Neural cell (in vitro differentiated cells): Measurements from ENCODE around the gene TAB3.

Source experiments
- EP300 ChIP-seq: fragments of 450-650 bp; conservative IDR thresholded peaks from 2 replicates; pipeline ENCODE4 v1.6.1; 2014; ENCODE audit warnings: antibody characterized with exemption, mild to moderate bottlenecking, moderate library complexity; ENCODE audit not compliant: poor library complexity, severe bottlenecking
- EZH2 ChIP-seq: fragments of 200-600, 300-800 bp; shearing (Covaris generic), sonication (generic); IDR thresholded peaks from 2 replicates; pipeline ENCODE4 v1.6.1; 2014; ENCODE audit warnings: antibody characterized with exemption, low read length, borderline replicate concordance, mild to moderate bottlenecking; ENCODE audit not compliant: insufficient read depth, poor library complexity, severe bottlenecking
- POLR2AphosphoS5 ChIP-seq: IDR thresholded peaks from 2 replicates; pipeline ENCODE4 v1.6.1; 2012
- RAD21 ChIP-seq: fragments of 450-650 bp; conservative IDR thresholded peaks from 2 replicates; pipeline ENCODE4 v1.6.1; 2014; ENCODE audit warnings: antibody characterized with exemption, mild to moderate bottlenecking, moderate library complexity
- SMC3 ChIP-seq: fragments of 450-650 bp; conservative IDR thresholded peaks from 2 replicates; pipeline ENCODE4 v1.6.1; 2014; ENCODE audit warnings: antibody characterized with exemption, mild to moderate bottlenecking, moderate library complexity; ENCODE audit not compliant: poor library complexity
- TAF1 ChIP-seq: IDR thresholded peaks from 2 replicates; pipeline ENCODE4 v1.6.1; 2012; ENCODE audit warnings: low read depth
- TF ChIP-seq, protein P1 (sequence below): fragments of 450-650 bp; IDR thresholded peaks from 2 replicates; pipeline ENCODE4 v1.5.1; 2014; ENCODE audit warnings: antibody characterized with exemption, mild to moderate bottlenecking, moderate library complexity; ENCODE audit not compliant: poor library complexity, severe bottlenecking
- TF ChIP-seq, protein P2 (sequence below): IDR thresholded peaks from 2 replicates; pipeline ENCODE4 v1.6.1; 2012; ENCODE audit warnings: borderline replicate concordance

GRCh38 chrX:30870572-30870971 lies 18.5 kb downstream of the TAB3 start:
- TF ChIP-seq, protein P1, sequence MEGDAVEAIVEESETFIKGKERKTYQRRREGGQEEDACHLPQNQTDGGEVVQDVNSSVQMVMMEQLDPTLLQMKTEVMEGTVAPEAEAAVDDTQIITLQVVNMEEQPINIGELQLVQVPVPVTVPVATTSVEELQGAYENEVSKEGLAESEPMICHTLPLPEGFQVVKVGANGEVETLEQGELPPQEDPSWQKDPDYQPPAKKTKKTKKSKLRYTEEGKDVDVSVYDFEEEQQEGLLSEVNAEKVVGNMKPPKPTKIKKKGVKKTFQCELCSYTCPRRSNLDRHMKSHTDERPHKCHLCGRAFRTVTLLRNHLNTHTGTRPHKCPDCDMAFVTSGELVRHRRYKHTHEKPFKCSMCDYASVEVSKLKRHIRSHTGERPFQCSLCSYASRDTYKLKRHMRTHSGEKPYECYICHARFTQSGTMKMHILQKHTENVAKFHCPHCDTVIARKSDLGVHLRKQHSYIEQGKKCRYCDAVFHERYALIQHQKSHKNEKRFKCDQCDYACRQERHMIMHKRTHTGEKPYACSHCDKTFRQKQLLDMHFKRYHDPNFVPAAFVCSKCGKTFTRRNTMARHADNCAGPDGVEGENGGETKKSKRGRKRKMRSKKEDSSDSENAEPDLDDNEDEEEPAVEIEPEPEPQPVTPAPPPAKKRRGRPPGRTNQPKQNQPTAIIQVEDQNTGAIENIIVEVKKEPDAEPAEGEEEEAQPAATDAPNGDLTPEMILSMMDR, result no peak
- TF ChIP-seq, protein P2, sequence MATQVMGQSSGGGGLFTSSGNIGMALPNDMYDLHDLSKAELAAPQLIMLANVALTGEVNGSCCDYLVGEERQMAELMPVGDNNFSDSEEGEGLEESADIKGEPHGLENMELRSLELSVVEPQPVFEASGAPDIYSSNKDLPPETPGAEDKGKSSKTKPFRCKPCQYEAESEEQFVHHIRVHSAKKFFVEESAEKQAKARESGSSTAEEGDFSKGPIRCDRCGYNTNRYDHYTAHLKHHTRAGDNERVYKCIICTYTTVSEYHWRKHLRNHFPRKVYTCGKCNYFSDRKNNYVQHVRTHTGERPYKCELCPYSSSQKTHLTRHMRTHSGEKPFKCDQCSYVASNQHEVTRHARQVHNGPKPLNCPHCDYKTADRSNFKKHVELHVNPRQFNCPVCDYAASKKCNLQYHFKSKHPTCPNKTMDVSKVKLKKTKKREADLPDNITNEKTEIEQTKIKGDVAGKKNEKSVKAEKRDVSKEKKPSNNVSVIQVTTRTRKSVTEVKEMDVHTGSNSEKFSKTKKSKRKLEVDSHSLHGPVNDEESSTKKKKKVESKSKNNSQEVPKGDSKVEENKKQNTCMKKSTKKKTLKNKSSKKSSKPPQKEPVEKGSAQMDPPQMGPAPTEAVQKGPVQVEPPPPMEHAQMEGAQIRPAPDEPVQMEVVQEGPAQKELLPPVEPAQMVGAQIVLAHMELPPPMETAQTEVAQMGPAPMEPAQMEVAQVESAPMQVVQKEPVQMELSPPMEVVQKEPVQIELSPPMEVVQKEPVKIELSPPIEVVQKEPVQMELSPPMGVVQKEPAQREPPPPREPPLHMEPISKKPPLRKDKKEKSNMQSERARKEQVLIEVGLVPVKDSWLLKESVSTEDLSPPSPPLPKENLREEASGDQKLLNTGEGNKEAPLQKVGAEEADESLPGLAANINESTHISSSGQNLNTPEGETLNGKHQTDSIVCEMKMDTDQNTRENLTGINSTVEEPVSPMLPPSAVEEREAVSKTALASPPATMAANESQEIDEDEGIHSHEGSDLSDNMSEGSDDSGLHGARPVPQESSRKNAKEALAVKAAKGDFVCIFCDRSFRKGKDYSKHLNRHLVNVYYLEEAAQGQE, result no peak
- no peak for TF ChIP-seq EZH2
- no peak for TF ChIP-seq TAF1
- no peak for TF ChIP-seq POLR2AphosphoS5
- TF ChIP-seq RAD21, result no peak
- TF ChIP-seq SMC3, result no peak
- TF ChIP-seq EP300, result no peak
